Glomerular endothelial cell (primary cell): ENCODE measurements around the gene DECR2. TPM values are rescaled to one million over a fixed set of nuclear protein-coding genes. Genes with fewer than 3 reads are reported as not detected.
"Not testable (repeated sequence)": the region's sequence is repeated elsewhere in the genome, so short reads cannot be mapped to it uniquely, and the experiment has no call there.

ENCODE experiments used
- DNase-seq: peaks from one replicate; pipeline ENCODE4 v3.0.0-alpha.2; 2011; ENCODE audit warnings: low read depth, low spot score; ENCODE audit errors: extremely low read depth
- total RNA-seq: library from RNA; depleted of rRNA; stranded (reverse); fragments of >200 nt; gene quantifications from 2 replicates; pipeline ENCODE4 v1.2.3, GENCODE V29; 2015

The DECR2 gene
- 29.1 and 35.9 TPM in 2 replicates for total RNA-seq

- no peak for DNase-seq
These were observed at the start of gene DECR2 for GRCh38 chr16:401468-402348. Gene DECR2, plus strand, starts transcription at chr16:401885. Its CDS starts 79 bp downstream, at chr16:401964.

- no peak for DNase-seq
These were observed 48.9 kb upstream of the DECR2 start, which contains the start of gene AXIN1 for GRCh38 chr16:352547-353403. Gene AXIN1, minus strand, starts transcription at chr16:352723. Its CDS starts 5,698 bp downstream, at chr16:347025.

- DNase-seq, result no peak
These were observed 48.0 kb upstream of the DECR2 start for GRCh38 chr16:353404-354290.

GRCh38 chr16:354291-354881 lies 47.3 kb upstream of the DECR2 start:
- DNase-seq, result no peak

GRCh38 chr16:354971-355461 lies 46.7 kb upstream of the DECR2 start:
- no peak for DNase-seq

- DNase-seq, result no peak
These were observed 44.9 kb upstream of the DECR2 start for GRCh38 chr16:356741-357140.

GRCh38 chr16:359067-359763 lies 42.5 kb upstream of the DECR2 start:
- no peak for DNase-seq

GRCh38 chr16:359871-360697 lies 41.6 kb upstream of the DECR2 start:
- no peak for DNase-seq

- no peak for DNase-seq
These were observed 40.9 kb upstream of the DECR2 start for GRCh38 chr16:360698-361336.

GRCh38 chr16:361341-361871 lies 40.3 kb upstream of the DECR2 start:
- no peak for DNase-seq

GRCh38 chr16:361872-362701 lies 39.6 kb upstream of the DECR2 start:
- no peak for DNase-seq

- DNase-seq, result not testable (repeated sequence)
These were observed 39.0 kb upstream of the DECR2 start for GRCh38 chr16:362702-362999.

GRCh38 chr16:363110-363765 lies 38.4 kb upstream of the DECR2 start:
- DNase-seq, result no peak

- DNase-seq, result no peak
These were observed 37.8 kb upstream of the DECR2 start for GRCh38 chr16:363766-364490.

- DNase-seq, result no peak
These were observed 36.8 kb upstream of the DECR2 start for GRCh38 chr16:364595-365491.
